Measurements from ENCODE around the gene COLQ.
"Not testable (repeated sequence)": the region's sequence is repeated elsewhere in the genome, so short reads cannot be mapped to it uniquely, and the experiment has no call there.

COLQ gene

DNA sequence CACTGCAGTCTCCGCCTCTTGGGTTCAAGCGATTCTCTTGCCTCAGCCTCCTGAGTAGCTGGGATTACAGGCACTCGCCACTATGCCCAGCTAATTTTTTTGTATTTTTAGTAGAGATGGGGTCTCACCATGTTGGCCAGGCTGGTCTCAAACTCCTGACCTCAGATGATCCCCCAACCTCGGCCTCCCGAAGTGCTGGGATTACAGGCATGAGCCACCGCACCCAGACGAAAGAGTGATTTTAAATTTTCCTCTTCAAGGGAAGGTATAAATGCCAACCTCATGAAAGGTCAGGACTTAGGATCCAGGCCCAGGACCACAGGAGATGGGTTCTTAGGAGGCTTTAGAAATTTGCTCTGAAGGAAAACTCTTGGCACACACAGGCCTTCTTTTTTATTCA, 110.5 kb downstream of the COLQ start:
- DNase-seq = not testable (repeated sequence)

DNA sequence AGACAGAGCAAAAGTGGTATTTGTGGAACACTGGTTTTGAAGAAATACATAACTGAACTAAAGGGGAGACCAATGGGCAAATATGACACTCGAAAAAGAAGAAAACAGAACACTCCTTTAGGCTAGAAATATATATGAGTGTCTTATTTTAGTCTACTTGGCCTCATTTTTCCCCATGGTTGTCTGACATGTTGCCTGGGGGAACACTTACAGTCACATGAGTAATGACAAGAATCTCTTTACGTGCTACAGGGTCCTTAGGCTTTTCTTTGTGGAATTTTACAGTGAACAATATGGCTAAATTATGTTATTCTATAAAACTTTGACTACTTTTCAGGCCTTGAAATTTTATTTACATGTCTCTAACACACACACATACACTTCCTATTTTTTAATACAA, 111.7 kb downstream of the COLQ start:
- DNase-seq = no peak

DNA sequence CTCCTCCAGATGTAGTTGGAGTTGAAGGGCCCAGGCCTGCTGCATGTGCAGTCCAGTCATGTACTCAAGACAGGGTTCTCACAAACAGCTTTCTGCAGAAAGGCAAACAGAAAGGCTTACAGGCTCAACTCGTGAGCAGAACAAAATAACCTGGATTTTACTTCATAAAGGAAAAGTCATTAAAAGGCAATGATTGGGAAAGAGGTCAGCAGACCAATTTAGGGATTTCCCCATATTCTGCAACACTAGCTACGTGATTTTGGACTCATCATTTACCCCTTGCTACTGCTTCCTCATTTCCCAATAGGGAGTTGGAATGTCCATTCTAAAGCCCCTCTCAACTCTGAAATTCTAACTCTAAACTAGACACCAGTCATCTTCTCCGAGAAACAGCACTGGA, 112.3 kb downstream of the COLQ start:
- DNase-seq = no peak

DNA sequence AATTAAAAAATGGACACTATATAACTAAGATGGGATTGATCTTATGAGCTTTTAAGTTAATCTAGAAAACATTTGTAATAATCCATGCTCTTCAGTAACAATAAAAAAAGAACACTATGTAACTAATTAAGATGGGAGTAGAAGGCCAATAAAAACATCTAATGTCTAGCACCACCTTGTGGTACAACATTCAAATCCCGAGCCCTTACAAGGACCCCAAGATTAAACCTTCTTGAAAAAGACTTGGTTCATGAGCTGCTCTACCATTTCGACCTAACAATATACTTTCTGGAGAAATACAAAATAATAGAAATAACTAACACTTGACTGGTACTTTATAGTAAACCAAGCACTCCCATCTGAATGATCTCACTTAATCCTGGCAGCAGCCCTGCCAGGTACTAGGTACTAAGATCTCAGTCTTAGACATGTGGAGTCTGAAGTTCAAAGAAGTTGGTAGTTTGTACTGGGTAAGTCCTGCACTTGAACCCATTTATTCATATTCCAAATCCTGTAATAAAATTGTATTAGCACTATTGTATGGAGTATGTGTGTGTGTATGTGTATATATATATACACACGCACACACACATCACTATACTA, 116.0 kb downstream of the COLQ start:
- DNase-seq = no peak

DNA sequence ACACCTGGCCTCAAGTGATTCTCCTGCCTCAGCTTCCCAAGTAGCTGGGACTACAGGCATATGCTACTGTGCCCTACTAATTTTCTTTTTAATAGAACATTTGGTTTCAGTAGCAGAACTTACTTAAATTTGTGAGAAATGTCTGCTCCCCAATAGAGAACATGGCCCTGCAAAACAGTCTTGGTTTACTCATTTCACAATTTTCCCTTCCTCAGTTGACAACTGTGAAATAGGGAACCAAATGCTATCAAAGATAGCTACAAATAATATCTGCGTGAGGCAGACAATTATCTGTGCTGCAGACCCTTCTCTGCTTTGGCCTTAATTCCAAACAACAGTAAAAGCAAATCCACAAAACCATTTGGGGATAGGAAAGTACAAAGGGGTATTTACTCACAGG, 116.7 kb downstream of the COLQ start:
- DNase-seq = no peak

DNA sequence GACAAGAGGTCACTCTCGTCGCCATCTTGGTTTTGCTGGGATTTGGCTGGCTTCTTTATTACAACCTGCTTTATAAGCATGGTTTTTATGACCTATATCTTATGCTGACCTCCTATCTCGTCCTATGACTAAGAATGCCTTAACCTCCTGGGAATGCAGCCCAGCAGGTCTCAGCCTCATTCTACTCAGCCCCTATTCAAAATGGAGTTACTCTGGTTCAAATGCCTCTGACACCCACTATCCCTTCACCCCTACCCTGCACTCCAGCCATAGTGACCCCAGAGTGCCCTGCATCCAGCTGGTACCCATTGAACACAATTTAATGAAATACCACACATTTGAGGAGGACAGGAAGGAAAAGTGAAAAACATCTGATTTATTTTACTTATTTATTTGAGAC, 117.5 kb downstream of the COLQ start:
- no peak for DNase-seq

DNA sequence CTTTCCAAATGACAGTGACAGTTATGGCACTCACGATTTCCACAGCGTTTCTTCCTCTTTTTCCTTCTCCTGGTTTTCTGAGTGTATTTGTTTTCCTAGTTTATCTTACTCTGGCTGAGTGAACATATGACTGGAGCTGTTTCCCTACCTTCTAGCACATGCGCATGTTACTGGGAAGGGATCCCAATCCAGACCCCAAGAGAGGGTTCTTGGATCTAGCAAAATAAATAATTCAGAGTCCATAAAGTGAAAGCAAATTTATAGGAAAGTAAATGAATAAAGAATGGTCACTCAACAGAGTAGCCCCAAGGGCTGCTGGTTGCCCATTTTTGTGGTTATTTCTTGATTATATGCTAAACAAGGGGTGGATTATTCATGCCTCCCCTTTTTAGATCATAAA, 118.0 kb downstream of the COLQ start:
- no peak for DNase-seq

DNA sequence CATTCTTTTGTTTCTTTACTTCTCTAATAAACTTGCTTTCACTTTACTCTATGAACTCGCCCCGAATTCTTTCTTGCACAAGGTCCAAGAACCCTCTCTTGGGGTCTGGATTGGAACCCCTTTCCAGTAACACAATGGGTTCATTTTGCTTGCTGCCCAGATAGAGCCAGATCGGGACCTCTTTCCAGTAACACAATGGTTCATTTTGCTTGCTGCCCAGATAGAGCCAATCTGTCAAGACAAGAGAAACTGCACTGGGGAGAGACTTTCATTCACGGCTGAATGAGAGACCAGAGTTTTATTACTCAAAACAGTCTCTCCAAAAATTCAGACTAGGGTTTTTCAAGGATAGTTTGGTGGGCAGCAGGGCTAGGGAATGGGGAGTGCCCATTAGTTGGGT, 119.6 kb downstream of the COLQ start:
- no peak for DNase-seq
